GM03348 (cell line): ENCODE measurements around the gene TMEM147.

ENCODE experiments used
- DNase-seq: peaks from one replicate; pipeline ENCODE4 v3.0.0; 2012; ENCODE audit warnings: low spot score

Gene TMEM147

DNA sequence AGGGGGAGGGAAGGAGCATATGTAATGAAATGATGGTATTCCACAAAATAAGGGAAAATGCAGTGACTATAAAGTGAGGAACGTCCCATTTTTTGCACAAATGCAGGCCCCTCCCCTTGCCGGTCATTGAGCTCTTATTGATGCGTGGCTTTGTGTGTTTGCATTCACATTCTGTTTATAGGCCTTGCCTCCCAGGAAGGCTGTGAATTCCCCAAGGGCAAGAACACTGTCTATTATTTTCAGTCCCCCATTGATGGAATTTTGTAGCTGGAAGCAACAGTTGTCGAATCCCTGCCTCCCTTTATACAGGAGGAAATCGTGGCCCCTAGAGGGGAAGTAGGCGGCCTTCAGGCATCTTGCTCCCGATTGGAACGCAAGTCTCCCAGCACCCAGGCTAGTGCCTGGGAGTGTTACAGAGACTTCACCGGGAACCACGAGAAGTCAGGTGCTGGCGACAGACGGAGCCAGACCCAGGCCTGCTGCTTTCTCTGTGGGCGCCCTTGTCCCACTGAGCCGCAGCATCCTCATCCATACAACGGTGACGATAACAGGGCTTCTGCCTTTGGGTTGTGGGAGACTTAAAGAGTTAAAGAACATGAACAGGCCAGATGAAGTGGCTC, 24.2 kb upstream of the TMEM147 start:
- DNase-seq, result no peak

DNA sequence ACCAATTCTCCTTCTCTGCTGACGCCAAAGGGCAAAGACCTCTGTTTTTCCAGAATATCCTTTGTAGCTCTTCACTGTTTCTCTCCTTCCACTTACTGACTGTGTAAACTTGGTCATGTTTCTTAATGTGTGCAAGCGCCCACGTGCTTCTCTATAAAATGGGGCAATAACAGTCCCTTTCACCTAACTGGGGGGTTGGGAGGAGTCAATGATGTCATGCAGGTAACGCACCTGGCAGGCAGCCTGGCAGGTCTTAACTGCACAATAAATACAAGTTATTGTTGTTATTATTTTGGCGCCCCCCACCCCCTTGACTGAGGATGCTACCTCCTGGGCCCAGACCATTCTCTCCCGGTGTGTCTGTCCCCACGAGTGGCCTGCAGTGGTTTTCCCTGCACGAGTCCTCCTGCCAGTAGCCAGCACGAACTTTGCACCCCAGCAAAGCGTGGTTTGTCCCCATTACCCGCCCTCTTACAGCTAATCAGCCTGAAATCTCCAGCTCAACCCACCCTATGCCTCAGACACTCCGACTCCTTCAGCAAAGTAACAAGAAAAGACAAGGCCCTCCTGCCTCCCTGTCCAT, 22.6 kb upstream of the TMEM147 start:
- no peak for DNase-seq

DNA sequence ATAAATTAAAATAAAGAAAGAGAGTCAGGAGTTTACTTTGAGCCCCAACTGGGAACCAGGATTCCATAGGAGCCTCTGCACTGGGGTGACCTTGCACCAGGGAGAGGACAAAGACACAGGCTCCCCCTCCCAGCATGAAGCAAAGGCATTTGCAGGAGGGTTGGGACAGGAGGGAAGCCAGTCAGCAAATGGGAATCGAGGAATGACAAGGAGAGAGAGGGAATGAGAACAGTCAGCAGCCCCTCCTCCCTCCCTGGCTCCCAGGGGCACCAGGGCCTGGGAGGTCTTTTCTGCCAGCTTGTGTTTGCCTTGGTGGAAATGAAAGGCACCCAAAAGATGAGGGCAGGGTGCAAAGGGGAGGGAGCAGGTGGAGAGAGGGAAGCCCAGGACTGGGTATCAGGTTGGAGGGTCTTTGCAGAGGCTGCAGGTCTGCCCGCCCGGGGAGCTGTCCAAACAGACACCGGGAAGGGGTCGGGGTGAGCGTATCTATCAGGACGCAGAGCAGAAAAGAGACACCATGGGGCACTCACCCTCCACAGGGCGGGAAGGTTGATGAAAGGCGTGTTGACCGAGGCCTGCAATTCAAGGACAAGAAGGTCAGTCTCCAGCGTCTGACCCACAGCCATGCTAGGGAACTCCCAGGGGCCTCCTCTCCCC, 21.1 kb upstream of the TMEM147 start:
- DNase-seq, result no peak

DNA sequence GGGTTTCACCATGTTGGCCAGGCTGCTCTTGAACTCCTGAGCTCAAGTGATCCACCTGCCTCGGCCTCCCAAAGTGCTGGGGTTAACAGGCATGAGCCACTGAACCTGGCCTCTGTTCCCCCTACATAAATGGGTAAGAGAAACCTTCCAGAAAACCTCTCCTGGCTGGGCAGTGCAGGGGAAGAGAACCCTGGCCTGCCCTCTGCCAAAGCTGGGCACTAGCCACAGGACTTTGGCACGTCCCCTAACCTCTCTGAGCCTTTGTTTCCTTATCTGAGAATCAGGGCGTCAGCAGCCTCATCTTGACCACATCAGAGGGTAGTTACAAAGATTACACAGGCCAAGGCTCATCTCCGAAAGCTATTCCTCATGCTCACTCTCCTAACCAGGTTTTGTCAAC, 19.6 kb upstream of the TMEM147 start:
- no peak for DNase-seq

DNA sequence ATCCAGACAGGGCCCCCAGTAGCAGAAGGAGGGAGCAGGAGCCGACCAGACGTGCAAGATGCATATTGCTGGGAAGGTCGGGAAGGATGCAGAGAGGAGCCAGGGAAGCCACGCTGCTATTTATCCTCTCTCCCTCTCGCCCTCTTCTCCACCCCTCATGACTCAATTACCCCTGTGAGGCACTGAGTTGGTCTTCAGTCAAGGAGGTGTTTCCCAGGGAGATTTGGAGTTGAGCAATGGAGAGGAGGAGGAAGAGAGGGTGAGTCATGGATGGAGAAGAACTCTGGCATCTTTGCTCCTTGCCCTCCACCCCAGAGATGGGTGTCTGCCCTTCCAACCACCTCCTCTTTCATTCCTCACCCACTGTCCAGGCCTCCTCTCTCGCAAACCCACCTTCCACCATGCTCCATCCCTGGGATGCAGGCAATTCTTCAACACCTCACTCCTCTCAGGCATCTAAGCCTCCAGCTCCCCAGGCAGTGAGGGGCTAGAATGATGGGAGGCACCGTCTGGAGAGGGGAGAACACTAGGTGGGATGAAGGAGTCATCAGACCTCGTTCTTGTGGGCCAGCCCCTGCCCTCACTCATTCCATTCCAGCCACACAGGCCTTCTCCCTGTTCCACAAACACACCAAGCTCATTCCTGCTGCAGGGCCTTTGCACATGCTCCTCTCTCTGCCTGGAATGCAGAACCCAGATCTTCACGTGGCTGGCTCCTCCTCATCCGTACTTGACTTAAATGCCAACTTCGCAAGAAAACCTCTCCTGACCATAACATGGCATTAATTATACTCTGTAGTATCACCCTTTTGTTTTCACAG, 17.0 kb upstream of the TMEM147 start, which contains the start of gene SBSN:
Gene SBSN, minus strand, starts transcription at position 94 of the 821 bp plus-strand sequence. Its CDS starts 30 bp downstream, at position 64.
- DNase-seq, result peak; percentile 90

DNA sequence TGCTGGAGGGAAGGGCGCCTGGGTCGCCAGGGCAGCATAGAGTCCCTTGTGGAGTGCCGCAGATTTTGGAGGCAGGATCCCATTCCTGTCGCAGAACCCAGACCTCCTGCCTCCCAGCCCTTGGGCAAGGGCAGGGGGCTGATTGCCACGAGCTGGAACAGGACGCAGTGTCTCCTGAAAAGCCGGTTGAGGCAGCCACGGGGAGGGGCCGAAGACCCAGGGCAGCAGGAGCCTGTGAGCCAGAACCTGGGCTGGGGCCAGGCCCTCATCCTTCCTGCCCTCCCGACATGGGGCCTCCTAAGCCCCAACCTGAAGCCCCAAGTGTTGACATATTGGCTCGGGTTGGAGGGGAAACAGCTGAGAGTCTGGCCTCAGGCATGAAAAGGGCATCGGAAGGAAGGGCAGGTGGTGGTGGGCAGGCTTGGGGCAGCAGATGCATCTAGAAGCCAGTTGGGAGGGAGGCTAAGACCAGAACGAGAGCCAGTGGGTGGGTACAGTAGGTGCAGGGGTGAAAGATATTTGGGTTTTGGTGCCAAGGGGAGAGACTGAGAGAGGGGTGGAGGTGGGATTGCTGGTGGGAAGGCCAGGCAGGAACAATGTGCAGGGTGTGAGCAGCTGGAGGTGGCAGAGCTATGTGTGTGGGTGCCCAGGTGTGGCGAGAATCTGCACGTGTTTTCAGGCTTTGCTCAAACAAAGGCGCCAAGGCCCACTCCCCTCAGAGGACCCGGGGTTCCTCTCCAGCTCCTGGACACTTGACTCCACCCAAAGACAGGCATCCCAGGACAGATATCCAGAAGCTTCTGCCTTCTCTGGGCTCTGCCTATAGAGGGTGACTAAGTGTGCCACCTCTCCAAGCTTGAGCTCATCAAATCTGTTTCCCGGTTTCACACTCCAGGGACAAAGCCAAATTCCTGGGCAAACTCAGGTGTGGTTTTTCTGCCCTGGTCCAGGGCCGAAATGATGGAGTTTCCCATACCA, 15.9 kb upstream of the TMEM147 start:
- no peak for DNase-seq

DNA sequence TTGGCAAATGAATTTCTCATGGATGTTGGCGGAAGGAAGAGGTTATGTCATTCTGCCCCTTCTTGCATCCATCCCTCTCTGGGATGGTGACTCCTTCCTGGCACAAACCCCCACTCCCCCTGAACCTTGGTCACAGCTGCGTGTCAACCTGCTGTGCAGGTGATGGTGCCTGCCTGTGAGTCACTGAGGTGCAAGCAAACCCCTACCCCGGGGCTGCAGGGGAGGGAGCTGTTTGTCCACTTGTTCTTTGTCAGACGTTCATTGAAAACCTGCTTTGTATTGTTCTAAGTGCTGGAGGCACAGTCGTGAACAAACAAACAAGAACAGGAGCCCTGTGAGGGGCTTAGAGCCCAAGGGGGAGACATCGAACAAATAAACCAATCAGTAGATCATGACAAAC, 14.1 kb upstream of the TMEM147 start:
- no peak for DNase-seq

DNA sequence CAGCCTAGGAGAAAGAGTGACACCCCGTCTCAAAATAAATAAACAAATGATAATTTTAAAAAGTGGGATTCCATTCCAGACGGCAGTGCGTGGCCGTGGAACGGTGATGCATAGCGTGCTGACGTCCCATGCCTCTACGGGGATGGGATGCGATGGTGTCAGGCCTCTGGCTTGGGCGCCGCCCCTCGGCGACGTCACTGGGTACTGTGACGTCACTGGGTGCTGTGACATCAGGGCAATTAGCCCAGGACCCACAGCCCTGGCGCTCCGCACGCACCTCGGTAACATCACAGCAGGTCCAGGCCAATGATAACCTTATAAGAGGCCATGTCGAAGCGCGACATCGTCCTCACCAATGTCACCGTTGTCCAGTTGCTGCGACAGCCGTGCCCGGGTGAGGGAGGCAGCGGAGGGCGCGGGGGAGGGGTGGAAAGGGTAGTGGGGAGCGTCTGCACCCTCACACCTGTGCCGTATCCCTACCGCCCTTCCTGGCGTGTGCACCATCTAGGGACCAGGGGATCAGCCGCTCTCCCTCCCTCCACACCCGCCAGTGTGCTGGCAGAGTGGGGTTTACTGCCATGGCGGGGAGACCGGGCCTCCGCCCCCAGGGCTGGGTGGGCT, 12.1 kb upstream of the TMEM147 start, which contains the start of gene GAPDHS:
Gene GAPDHS, plus strand, starts transcription at position 256 of the 621 bp plus-strand sequence. Its CDS starts 72 bp downstream, at position 328.
- DNase-seq, result no peak

DNA sequence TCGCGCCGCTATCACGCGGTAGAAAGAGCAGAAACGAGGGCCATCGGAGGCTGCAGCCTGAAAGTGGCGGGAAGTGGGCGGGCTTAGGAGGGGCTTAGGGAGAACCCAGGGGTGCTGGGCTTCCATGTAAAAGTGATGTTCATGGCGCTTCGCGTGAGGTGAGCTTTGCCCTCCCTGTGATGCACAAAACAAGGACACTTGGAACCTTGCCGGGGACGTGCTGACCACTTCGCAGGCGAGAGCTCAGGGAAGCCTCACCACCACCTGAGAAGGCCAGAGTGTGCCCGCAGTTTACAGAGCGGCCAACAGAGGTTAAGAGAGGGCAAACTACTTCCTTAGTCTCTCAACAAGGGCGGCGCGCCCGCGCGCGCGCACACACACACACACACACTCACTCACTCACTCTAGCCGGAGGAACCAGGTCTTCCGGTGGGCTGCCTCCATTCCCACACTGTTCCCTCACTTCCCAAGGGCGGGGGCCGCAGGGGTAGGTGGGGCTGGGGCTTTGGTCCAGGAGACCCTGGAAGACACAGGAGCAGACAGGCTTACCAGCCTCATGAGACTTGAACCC, 11.5 kb upstream of the TMEM147 start:
- no peak for DNase-seq

DNA sequence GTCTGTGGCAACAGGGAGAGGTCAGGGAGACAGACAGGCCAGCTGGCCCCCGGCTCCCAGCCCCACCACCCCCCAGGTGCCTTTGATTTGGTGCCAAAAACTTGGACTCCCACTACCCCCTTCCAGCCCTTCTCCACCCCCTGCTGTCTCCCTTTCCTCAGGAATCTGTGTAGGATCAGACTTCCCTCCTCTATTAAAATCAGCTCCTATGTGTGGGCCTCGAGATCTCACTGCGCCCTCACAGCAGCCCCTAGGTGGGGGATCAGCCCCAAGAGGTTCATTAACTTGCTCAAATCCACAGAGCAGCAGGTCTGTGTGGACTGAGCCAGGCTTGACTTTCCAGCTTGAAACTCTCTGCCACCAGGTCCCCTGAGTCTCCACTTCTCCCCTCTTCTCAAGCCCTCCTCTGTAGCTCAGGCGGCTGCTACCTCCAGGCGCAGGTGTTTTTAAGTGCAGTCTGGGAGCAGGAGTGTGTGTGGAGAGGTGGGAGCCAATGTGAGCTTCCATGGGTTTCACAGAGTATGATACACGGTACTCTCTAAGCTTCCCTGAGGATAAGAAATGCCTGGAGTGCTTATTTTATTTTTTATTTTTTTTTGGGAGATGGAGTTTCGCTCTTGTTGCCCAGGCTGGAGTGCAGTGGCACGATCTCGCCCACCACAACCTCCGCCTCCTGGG, 10.5 kb upstream of the TMEM147 start:
- no peak for DNase-seq

DNA sequence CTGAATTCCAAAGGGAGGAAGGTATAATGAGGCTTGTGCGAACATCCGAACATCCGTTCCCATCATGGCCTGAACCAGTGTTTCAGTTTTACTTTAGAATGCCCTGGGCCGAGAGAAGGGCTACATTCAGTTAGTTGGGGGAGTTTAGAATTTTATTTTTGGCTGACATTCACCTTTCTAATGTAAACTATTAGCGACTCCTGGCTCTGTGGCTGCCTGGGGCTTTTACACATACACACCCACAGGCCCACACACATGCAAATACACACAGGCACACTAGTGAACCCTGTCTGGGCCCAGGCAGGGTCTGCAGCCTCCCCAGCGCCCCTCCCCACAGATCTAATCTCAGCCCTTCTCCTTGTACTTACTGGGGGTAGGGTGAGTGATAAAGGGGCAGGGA, 6.1 kb upstream of the TMEM147 start:
- DNase-seq, result no peak

DNA sequence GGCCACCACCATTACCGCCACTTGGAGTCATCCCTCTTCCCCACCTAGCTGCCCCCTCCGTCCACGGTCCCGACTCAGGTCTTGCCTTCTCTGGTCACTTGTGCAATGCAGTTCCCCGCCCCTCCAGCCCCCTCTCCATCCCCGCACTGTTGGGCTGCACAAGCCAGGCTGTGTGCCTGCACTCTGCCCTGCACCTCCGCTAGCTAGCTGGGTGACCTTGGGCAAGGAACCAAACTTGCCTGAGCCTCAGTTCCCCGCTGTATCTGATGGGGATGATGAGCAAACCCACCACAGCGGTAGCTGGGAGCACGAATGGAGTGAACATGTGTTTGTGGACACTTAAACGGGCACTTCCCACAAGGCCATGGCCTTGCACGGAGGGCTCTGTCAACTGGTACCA, 5.6 kb upstream of the TMEM147 start:
- no peak for DNase-seq

DNA sequence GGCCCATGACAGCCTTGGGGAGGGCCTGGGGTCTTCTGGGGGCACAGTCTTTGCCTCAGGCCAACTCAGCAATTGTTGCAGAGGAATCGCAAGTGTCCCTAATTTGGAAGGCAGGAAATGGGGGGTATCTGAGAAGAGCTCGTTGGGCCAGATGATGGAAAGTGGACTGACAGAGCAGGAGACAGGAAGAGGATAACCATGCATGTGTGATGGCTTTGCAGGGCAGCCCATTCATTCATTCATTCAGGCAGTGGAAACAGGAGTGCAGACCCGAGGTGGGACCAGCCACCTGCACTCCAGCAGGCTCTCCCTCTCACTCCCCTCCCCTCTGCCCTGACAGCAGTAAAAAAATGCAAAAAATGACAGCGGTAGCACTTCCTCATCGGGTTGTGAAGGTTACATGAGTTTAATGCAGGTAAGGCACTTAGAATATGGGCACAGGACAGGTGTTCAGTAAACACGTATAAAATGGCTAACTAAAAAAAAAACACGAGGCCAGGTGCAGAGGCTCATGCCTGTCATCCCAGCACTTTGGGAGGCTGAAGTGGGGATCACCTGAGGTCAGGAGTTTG, 5.0 kb upstream of the TMEM147 start:
- DNase-seq, result no peak

DNA sequence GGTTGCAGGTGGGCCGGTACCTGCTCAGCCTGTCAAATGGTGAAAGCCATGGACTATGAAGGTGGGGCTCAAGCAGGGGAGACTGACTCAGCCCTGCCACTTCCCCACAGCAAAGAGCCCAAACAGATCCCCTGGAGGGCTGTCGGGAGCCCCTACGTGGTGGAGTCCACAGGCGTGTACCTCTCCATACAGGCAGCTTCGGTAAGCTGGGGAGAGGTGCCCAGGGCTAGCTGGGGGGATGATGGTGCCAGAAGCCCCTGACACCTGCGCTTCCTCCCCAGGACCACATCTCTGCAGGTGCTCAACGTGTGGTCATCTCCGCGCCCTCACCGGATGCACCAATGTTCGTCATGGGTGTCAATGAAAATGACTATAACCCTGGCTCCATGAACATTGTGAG, 3.2 kb upstream of the TMEM147 start:
- DNase-seq, result no peak

DNA sequence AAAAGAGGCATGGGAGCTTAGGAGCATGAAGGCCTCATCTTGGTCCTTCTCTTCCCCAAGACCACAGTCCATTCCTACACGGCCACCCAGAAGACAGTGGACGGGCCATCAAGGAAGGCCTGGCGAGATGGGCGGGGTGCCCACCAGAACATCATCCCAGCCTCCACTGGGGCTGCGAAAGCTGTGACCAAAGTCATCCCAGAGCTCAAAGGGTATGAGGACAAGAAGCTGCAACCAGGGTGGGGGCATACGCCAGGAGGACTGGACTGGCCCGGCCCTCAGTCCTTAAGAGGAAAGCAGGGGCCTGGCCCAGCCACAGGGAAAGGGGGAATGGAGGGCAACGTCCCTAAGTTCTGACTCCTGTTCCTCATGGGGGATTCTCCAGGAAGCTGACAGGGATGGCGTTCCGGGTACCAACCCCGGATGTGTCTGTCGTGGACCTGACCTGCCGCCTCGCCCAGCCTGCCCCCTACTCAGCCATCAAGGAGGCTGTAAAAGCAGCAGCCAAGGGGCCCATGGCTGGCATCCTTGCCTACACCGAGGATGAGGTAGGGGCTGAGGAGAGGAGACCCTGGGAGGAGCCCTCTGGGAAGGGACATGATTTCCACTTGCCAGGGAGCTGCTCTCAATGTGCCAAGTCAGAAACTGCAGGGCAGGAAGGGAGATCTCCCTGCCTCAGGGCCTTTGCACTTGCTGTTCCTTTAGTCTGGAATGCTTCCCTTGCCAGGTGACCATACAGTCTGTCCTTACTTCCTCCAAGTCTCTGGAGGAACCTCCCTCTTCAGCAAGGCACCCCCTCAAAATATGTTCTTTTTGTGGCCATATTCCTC, 1.9 kb upstream of the TMEM147 start:
- no peak for DNase-seq

DNA sequence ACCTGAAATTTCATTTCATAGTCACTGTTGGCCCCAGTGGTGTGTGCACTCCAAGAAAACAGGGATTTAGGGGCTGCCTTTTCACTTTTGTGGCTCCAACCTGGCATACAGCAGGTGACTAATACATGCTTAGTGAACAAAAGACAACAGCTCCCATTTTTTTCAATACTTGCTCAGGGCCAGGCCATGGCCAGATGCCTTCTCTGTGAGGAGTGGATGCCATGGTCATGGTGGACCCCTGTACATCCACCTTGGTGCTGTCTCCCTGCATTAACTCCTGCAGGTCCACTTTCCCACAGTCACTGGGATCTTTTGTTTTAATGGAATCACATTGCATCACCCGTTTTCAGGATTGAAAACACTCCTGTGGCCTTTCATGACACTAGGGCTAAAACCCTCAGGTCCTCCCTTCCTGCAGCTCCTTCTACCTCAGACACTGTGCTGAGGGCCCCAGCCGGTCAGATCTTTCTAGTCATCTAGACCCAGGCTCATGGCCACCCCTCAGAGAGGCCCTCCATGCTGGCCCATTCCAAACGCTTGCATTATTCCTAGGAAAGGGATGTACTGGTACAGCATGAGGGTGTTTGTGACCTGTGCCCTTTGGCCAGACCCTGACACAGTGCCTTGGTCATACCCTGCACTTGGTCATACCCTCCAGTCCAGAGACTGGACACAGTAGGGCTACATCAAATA, 1.2 kb upstream of the TMEM147 start:
- no peak for DNase-seq

DNA sequence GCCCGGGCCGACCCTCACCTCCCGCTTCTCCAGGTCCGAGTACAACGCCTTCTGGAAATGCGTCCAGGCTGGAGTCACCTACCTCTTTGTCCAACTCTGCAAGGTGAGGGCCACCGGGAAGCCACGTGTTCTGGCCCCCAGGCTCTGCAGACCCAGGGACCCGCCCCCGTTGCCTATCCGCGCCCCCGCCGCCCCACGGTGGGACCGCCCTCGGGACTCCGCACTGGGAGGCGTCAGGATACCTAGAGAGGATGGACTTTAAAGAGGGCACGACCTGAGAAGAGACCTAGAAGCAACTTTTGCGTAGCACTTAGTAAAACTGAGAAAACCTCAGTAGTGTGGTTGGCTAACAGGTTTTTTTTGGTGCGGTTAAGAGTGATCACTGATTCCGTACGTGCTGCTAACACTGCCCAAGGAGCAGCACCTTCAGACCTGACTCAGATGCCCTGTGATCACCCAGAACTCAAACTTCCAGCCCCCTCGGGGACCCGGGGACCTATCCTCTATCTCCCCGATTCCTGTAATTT, 492 bp downstream of the TMEM147 start:
- peak; percentile 81 for DNase-seq

DNA sequence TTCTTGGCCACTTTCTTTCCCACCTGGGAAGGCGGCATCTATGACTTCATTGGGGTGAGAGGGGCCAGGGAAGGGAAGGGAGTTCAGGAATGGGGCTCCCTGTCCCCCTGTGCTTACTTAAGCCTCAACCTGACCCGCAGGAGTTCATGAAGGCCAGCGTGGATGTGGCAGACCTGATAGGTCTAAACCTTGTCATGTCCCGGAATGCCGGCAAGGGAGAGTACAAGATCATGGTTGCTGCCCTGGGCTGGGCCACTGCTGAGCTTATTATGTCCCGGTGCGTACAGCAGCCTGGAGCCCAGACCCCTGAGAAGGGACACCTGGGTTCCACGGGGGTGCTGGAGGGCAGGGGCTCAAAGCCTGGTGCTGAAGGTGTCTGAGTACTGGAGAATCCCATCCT, 1.1 kb downstream of the TMEM147 start:
- DNase-seq, result no peak
